Measurements from ENCODE around the gene RNF20.

DNA sequence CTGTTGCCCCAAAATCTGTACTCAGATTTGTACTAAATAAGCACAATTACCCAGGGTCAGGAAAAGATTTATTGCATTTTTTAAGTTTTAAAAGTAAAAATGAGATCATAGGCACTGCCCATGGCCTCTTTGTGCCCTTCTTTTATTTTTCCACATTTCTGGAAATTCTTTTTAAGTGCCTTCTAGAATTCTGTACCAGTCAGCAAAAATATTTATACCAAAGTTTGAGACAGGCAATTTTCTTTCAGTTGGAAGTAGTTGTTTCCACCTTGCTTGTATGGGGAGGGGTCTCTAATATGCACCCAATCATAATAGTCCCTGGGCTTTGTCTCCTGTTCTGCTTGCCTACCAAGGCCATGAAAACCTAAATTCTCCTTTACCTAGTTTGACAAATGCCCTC lies 5.6 kb upstream of the RNF20 start:
- TF ChIP-seq CTCF (tag by site-specific recombination; IDR thresholded peaks at IDR 0.05) (no peak), ZSCAN16 (tag by site-specific recombination; IDR thresholded peaks at IDR 0.05) (no peak)

Measured in HEK293 (cell line).